H9 (cell line): Measurements from ENCODE around the gene DGCR8. TPM values are rescaled to one million over a fixed set of nuclear protein-coding genes. Genes with fewer than 3 reads are reported as not detected.

Source experiments
- DNase-seq: peaks from one replicate; pipeline ENCODE4 v3.0.0-alpha.2; 2017
- H2AFZ ChIP-seq: one replicate; pipeline ENCODE4 v1.6.1; 2013; ENCODE audit warnings: mild to moderate bottlenecking, low read length, control low read depth, moderate library complexity
- H2AK5ac ChIP-seq: 2 replicates; pipeline ENCODE4 v1.6.1; 2013; ENCODE audit warnings: low read length, control low read depth, mixed read lengths; ENCODE audit not compliant: insufficient read length
- H2BK120ac ChIP-seq: one replicate; pipeline ENCODE4 v1.6.1; 2013; ENCODE audit warnings: low read depth, mild to moderate bottlenecking, low read length, control low read depth, inconsistent platforms; ENCODE audit not compliant: poor library complexity, severe bottlenecking
- H2BK12ac ChIP-seq: 2 replicates; pipeline ENCODE4 v1.6.1; 2013; ENCODE audit warnings: low read length, control low read depth, mixed read lengths, low read depth; ENCODE audit not compliant: insufficient read length
- H2BK15ac ChIP-seq: 2 replicates; pipeline ENCODE4 v1.6.1; 2013; ENCODE audit warnings: low read depth, low read length, control low read depth
- H2BK20ac ChIP-seq: one replicate; pipeline ENCODE4 v1.6.1; 2013; ENCODE audit warnings: low read depth, mild to moderate bottlenecking, low read length, control low read depth, inconsistent platforms; ENCODE audit not compliant: poor library complexity, severe bottlenecking
- H2BK5ac ChIP-seq: 2 replicates; pipeline ENCODE4 v1.6.1; 2013; ENCODE audit warnings: low read length, control low read depth, mixed read lengths; ENCODE audit not compliant: insufficient read length
- H3K14ac ChIP-seq: 2 replicates; pipeline ENCODE4 v1.6.1; 2013; ENCODE audit warnings: low read length, control low read depth; ENCODE audit not compliant: insufficient read depth
- H3K18ac ChIP-seq: 2 replicates; pipeline ENCODE4 v1.6.1; 2013; ENCODE audit warnings: low read depth, mild to moderate bottlenecking, mixed read lengths, low read length, control low read depth; ENCODE audit not compliant: insufficient read length
- H3K23ac ChIP-seq: 2 replicates; pipeline ENCODE4 v1.6.1; 2013; ENCODE audit warnings: low read length, control low read depth, mixed read lengths, low read depth; ENCODE audit not compliant: insufficient read length
- H3K23me2 ChIP-seq: 2 replicates; pipeline ENCODE4 v1.6.1; 2013; ENCODE audit warnings: low read depth, mild to moderate bottlenecking, mixed read lengths, low read length, control low read depth; ENCODE audit not compliant: insufficient read length, poor library complexity, severe bottlenecking
- H3K27ac ChIP-seq: 2 replicates; pipeline ENCODE4 v1.5.1; 2013; ENCODE audit warnings: low read length, control low read depth, mixed read lengths, low read depth; ENCODE audit not compliant: insufficient read length
- H3K27me3 ChIP-seq: 2 replicates; pipeline ENCODE4 v1.6.1; 2013; ENCODE audit warnings: low read length, control low read depth, inconsistent platforms; ENCODE audit not compliant: insufficient read depth
- H3K4ac ChIP-seq: 2 replicates; pipeline ENCODE4 v1.6.1; 2013; ENCODE audit warnings: low read depth, mild to moderate bottlenecking, control low read depth, inconsistent platforms, low read length, moderate library complexity
- H3K4me1 ChIP-seq: 2 replicates; pipeline ENCODE4 v1.6.1; 2013; ENCODE audit warnings: low read length, control low read depth, inconsistent platforms; ENCODE audit not compliant: insufficient read depth
- H3K4me2 ChIP-seq: 2 replicates; pipeline ENCODE4 v1.6.1; 2013; ENCODE audit warnings: low read length, control low read depth, mixed read lengths; ENCODE audit not compliant: insufficient read length, insufficient read depth
- H3K56ac ChIP-seq: 2 replicates; pipeline ENCODE4 v1.6.1; 2013; ENCODE audit warnings: low read depth, mild to moderate bottlenecking, mixed read lengths, low read length, control low read depth; ENCODE audit not compliant: insufficient read length
- H3K79me1 ChIP-seq: 2 replicates; pipeline ENCODE4 v1.6.1; 2013; ENCODE audit warnings: low read depth, mild to moderate bottlenecking, moderate library complexity, low read length, control low read depth, inconsistent platforms; ENCODE audit not compliant: insufficient read depth, poor library complexity, severe bottlenecking
- H3K79me2 ChIP-seq: 2 replicates; pipeline ENCODE4 v1.6.1; 2013; ENCODE audit warnings: low read length, control low read depth, inconsistent platforms; ENCODE audit not compliant: insufficient read depth
- H3K9ac ChIP-seq: 2 replicates; pipeline ENCODE4 v1.6.1; 2013; ENCODE audit warnings: low read length, control low read depth, mixed read lengths; ENCODE audit not compliant: insufficient read length; ENCODE audit errors: extremely low read depth
- H3K9me3 ChIP-seq: one replicate; pipeline ENCODE4 v1.6.1; 2013; ENCODE audit warnings: low read depth, low read length, inconsistent platforms; ENCODE audit not compliant: control insufficient read depth
- H3T11ph ChIP-seq: one replicate; pipeline ENCODE4 v1.6.1; 2013; ENCODE audit warnings: mild to moderate bottlenecking, low read length, control low read depth, inconsistent platforms
- H4K20me1 ChIP-seq: one replicate; pipeline ENCODE4 v1.6.1; 2013; ENCODE audit not compliant: control insufficient read depth, insufficient read length, insufficient read depth
- H4K5ac ChIP-seq: 2 replicates; pipeline ENCODE4 v1.6.1; 2013; ENCODE audit warnings: low read depth, mild to moderate bottlenecking, mixed read lengths, low read length, control low read depth; ENCODE audit not compliant: insufficient read length
- H4K8ac ChIP-seq: replicated peaks from 2 replicates; pipeline ENCODE4 v1.6.1; 2013; ENCODE audit warnings: low read length, control low read depth, mixed read lengths, low read depth; ENCODE audit not compliant: insufficient read length
- H4K91ac ChIP-seq: 2 replicates; pipeline ENCODE4 v1.6.1; 2013; ENCODE audit warnings: low read depth, mild to moderate bottlenecking, moderate library complexity, mixed read lengths, low read length, control low read depth; ENCODE audit not compliant: insufficient read length
- H3K27ac Mint-ChIP-seq, 3 experiments: 2 replicates in 2 of 3; 3 replicates in 1 of 3; pipeline ENCODE4 v1.8.0; 2020 to 2021; ENCODE audit warnings: mixed read lengths in 3 of 3, mild to moderate bottlenecking in 1 of 3, moderate library complexity in 1 of 3
- H3K27me3 Mint-ChIP-seq: 2 replicates; pipeline ENCODE4 v1.8.0; 2021; ENCODE audit warnings: low read depth, mild to moderate bottlenecking, moderate library complexity, mixed read lengths
- H3K36me3 Mint-ChIP-seq, 3 experiments: 2 replicates in 2 of 3; 3 replicates in 1 of 3; pipeline ENCODE4 v1.8.0; 2020 to 2021; ENCODE audit warnings: low read depth in 3 of 3, mixed read lengths in 3 of 3; ENCODE audit not compliant: insufficient read depth in 1 of 3
- H3K4me1 Mint-ChIP-seq, 2 experiments: 2 replicates each; pipeline ENCODE4 v1.8.0; 2020; ENCODE audit warnings: mixed read lengths in 2 of 2
- H3K4me3 Mint-ChIP-seq, 2 experiments: 2 replicates in 1 of 2; 3 replicates in 1 of 2; pipeline ENCODE4 v1.8.0; 2020 to 2021; ENCODE audit warnings: mild to moderate bottlenecking in 2 of 2, mixed read lengths in 2 of 2, moderate library complexity in 1 of 2
- H3K9me3 Mint-ChIP-seq, 2 experiments: 2 replicates in 1 of 2; 3 replicates in 1 of 2; pipeline ENCODE4 v1.8.0; 2020; ENCODE audit warnings: mild to moderate bottlenecking in 2 of 2, mixed read lengths in 2 of 2, moderate library complexity in 1 of 2
- CTCF ChIP-seq: fragments of 200-600 bp; sonication (generic); conservative IDR thresholded peaks from 3 replicates; pipeline ENCODE4 v1.8.0; 2021; ENCODE audit warnings: antibody characterized with exemption, mild to moderate bottlenecking
- WGBS: extraction: QIAGEN DNeasy Blood & Tissue Kit; methylation state at CpG from one replicate; pipeline ENCODE4 v1.1.7; 2013; ENCODE audit warnings: missing lambda C conversion rate, low lambda C conversion rate, mixed read lengths; ENCODE audit not compliant: insufficient read length; ENCODE audit errors: extremely low coverage; 5-methylcytosine and 5-hydroxymethylcytosine counted together
- total RNA-seq: library from RNA; stranded (reverse); gene quantifications from 2 replicates; pipeline ENCODE4 v1.2.1, GENCODE V29; 2021

DGCR8 gene
- total RNA-seq, 1 experiment from 2014 or later: 74.5 TPM

- Mint-ChIP-seq H3K4me1 (peaks cover 0 to 8% of the 10 kb centered on the region in 2 experiments; a peak in 2 of 4 replicates), H3K27ac (peak overlapping the region; percentile 73 to 78 (median 76); a peak in 3 of 7 replicates), H3K27me3 (no peaks in the 10 kb centered on the region; the same call in 1 of the 2 replicates), H3K9me3 (no peaks in the 10 kb centered on the region), H3K4me3 (no peak overlapping the region), H3K36me3 (peaks cover 0 to 7% (median 0%) of the 10 kb centered on the region in 3 experiments; a peak in 3 of 7 replicates)
- Histone ChIP-seq H3K79me2 (no peaks in the 10 kb centered on the region), H2BK12ac (no peak overlapping the region), H3K27ac (no peak overlapping the region), H3K4me2 (no peak overlapping the region), H2BK15ac (no peak overlapping the region), H3K23me2 (no peaks in the 10 kb centered on the region), H4K91ac (no peak overlapping the region), H3K23ac (no peak overlapping the region), H3K4ac (no peak overlapping the region), H4K5ac (no peak overlapping the region), H2BK120ac (no peak overlapping the region), H3T11ph (no peak overlapping the region), H3K4me1 (no peaks in the 10 kb centered on the region), H2AK5ac (no peak overlapping the region), H3K56ac (no peak overlapping the region), H3K27me3 (no peaks in the 10 kb centered on the region; the same call in 1 of the 2 replicates), H4K8ac (no peak overlapping the region), H3K9me3 (no peaks in the 10 kb centered on the region), H2AFZ (no peak overlapping the region), H4K20me1 (no peaks in the 10 kb centered on the region), H2BK5ac (no peak overlapping the region), H3K9ac (no peak overlapping the region), H2BK20ac (no peak overlapping the region), H3K79me1 (no peaks in the 10 kb centered on the region), H3K14ac (no peak overlapping the region), H3K18ac (no peak overlapping the region)
- TF ChIP-seq CTCF: no peak
- no CpG with 5 or more reads among the region's 3 CpGs for WGBS
- DNase-seq: no peak
These were observed 42.6 kb upstream of the DGCR8 start for GRCh38 chr22:20037419-20037818.
